ENCODE data around the gene PXDN. TPM values are rescaled to one million over a fixed set of nuclear protein-coding genes. Genes with fewer than 3 reads are reported as not detected.
"Not testable (repeated sequence)": the region's sequence is repeated elsewhere in the genome, so short reads cannot be mapped to it uniquely, and the experiment has no call there.

Gene PXDN
- total RNA-seq, 1 donor from 2014 or later: 206 TPM

GRCh38 chr2:1685957-1686783 is 58.1 kb downstream of the PXDN start:
- no peak for DNase-seq (ENCODE audit: low spot score)

- no peak for DNase-seq (ENCODE audit: low spot score)
Measured at GRCh38 chr2:1685078-1685956, 59.0 kb downstream of the PXDN start.

DNA sequence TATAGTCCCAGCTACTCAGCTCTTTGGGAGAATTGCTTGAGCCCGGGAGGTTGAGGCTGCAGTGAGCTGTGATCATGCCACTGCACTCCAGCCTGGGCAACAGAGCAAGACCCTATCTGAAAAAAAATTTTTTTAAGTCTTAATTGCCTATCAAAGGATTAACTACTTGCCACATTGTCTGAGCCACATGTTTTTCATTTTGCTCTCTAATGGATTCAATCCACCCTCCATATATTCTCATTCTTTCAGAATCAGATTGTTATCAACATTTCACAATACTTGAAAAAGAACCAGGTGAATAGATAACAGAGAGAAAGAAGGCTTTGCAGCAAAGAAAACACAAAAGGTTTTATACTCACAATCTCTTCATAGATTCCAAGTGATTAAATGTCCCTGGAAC is 61.0 kb downstream of the PXDN start:
- no peak for DNase-seq (ENCODE audit: low spot score)

GRCh38 chr2:1682181-1682440 is 62.2 kb downstream of the PXDN start:
- peak; percentile 94 for DNase-seq (ENCODE audit: low spot score)

GRCh38 chr2:1681323-1682180 is 62.8 kb downstream of the PXDN start:
- DNase-seq (ENCODE audit: low spot score): no peak

DNA sequence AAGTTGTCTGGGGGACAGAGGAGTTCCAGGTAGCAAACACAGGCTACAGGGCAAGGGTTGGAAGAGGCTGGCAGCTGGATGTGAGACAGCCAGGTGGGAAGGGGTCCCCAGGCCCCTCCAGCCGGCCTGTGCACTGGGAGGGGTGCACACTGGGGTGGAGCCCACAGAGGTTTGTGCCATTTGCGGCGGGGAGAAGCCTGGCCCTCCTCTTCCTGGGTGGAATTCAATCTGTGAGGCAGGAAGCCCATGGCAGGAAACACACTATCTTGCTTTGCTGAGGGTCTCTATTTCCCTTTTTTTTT is 63.3 kb downstream of the PXDN start:
- DNase-seq (ENCODE audit: low spot score): no peak

DNA sequence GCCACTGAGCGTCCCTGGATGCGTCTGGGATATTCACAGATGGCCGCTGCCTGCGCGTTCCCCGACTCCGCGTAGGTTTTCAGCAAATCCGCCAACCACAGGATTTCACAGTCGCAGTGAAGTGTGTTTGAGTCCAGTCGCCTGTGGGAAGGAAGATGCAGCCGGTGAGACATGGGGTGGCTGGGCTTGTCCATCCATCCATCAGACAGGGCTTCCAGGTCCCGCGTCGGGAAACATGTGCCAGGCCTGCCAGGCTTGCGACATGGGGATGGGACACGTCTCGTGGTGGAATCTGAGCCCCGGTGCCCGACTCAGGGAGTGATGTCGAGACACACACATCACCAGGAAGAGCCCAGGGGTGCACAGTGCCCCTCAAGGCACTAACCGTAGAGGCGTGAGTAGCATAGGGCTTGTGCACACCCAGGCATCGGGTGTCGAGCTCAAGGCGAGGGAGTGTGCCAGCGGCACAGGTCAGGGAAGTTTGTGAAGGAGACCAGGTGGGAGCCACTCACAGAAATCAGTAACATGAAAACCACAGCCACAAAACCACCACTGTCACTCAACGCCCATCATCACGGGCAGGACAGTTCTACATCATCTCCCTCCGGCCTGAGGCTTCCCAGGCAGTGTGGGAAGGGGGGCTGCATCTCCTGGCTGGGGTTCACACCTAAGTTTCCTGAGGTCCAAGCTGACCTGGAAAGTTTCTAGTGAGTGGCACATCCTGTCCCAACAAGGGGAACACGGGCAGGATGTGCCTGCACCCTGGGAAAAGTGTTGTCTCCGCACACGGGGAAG is 63.9 kb downstream of the PXDN start:
- no peak for DNase-seq (ENCODE audit: low spot score)

- DNase-seq (ENCODE audit: low spot score): not testable (repeated sequence)
Measured at GRCh38 chr2:1679488-1680039, 64.8 kb downstream of the PXDN start.

DNA sequence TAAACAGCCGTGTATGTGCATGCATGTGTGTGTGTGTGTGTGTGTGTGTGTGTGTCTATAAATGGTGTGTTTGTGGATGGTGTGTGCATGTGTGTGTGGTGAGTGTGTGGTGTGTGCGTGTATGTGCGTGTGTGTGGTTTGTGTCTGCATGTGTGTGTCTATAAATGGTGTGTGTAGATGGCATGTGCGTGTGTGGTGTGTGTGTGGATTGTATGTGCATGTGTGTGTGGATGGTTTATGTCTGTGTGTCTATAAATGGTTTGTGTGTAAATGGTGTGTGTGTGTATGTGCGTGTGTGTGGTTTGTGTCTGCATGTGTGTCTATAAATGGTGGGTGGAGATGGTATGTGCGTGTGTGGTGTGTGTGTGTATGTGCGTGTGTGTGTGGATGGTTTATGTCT is 65.2 kb downstream of the PXDN start:
- DNase-seq (ENCODE audit: low spot score): not testable (repeated sequence)

DNA sequence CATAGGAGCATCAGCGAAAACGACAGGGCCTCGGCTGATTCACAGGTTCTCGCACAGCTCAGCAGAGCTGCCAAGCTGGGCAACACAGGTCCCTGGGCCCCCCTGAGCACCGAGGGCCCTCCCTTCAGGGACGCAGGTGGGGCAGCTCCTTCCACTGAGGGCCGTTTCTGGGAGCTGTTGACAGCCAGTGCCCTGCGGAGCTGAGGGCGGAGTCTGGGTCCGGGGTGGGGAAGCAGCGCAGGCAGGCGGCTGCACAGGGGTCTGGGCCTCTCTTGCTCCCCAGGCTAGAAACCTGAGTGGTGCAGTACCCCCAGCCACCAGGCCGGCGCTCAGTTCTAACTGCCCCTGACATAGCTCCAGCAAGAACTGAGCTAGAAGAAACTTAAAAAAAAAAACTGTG is 65.7 kb downstream of the PXDN start:
- DNase-seq (ENCODE audit: low spot score): no peak

DNA sequence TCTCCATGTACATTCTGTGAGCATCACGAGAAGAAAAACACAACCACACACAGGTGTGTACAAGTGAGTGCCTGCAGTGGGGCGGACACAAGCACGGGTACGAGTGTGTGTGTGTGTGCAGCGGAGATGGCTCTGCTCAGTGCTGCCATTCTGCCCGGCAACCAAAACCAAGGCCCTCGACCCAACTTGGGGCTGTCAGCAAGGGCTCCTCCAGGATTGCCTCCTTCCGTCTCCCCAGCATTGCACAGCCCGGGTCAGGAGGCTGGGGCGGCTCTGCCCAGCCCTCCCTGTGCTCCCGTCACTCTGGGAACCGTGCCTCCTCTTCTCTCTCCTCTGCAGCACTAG is 66.5 kb downstream of the PXDN start:
- DNase-seq (ENCODE audit: low spot score): no peak

DNA sequence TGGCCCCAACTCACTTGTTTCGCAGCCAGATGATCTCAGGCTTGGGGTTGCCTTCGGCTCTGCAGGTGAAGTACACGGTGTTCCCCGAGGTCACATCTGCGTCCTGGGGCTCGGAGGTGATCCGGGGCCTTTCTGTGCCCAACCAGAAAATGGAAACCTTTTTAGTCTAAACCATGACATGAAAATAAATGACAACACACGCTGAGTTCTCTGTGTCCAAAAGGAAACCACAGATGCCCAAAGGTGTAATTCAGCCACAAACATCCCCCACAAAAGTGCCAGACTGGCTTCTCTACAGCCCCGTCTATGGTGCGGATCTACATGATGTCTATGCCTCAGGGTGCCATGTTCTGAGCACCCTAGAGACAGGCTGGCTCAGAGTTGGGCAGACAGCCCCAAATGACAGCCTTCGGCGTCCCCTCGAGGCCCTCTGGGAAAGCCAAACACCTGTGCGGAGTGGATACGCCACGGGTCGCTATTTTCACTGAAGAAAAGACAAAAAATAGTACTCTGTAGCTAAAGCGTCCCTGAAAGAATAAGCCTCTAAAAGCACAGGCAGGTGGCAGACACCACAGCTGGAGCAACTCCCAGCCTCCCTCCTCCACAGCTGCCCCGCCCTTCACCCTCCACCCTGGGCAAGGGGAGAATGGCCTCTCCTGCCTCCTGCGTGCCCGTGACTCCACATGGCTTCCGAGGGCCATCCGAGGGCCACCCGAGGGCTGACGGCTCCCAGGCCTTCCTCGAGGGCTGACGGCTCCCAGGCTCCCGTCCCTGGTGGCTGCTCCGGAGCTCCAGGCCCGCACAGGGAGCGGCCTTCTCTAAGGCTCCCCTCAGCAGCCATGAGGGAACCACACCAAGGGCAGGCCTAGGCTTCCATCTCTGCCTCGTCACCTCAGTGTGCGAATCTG is 67.1 kb downstream of the PXDN start:
- no peak for DNase-seq (ENCODE audit: low spot score)

DNA sequence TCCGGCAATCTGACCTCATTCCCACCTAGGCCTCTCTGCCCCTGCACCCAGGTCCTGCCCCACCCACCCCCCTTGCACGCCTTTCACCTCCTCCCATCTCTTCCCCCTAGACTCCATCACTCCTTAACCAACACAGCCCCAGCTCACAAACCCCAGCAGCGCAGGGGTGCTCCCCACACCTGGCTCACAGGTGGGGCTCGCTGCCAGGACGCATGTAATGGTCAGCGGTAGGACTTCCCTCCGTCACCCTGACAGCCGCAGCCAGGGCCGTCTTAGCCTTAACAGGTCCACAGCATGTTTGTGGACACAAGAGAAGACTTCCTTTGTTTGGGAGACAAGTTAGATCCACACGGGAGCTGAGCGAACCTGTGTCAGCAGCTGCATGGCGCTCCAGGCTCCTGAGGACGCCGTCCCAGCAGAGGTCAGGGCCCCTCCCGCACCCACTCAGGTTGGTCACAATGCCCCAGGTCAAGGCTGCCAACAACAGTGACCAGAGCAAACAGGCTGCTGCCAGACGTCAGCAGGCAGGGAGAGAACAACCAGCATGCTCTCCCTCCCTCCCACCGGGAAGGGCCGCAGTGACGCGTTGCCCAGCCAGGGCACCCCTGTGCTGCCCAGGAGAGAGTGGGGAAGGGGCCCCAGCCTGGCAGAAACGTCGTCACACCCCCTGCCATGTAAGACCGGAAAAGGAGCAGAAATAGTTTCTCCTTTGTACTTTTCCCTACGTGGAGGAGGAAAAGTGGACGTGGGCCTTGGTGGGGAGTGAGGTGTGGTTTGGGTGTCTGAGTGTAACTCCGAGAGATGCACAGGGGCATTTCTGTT is 68.0 kb downstream of the PXDN start:
- DNase-seq (ENCODE audit: low spot score): no peak

GRCh38 chr2:1675633-1676032 is 68.7 kb downstream of the PXDN start:
- peak; percentile 18 for DNase-seq (ENCODE audit: low spot score)

DNA sequence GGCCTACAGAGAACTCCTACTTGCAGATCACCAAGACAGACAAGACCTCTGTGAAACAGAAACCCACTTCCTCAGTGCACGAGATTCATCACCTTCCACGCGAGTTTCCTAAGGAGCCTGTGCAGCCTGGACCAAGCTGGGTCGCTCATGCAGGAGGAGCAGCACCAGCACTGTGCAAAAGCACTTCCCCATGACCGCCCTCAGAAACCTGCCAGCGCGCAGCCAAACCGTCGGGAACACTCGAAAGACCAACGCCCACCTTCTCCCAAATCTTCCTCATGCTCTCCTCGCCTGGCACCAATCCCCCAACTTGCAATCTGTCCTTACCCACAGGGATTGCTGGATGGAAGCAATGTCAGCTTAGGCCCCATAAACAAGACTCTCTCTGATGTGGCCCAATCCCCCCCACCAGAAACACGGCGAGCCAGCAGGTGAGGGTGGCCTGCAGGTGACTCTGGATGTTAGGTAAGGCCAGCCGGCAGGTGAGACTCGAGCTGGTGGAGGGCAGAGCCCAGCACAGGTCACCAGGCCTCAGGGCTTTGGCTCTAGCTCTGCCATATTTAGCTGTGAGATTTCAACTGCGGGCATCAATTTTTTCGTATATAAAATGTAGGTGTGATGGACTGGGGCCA is 69.4 kb downstream of the PXDN start:
- DNase-seq (ENCODE audit: low spot score): no peak

GRCh38 chr2:1674276-1674675 is 70.0 kb downstream of the PXDN start:
- no peak for DNase-seq (ENCODE audit: low spot score)

- no peak for DNase-seq (ENCODE audit: low spot score)
Measured at GRCh38 chr2:1673160-1673944, 71.0 kb downstream of the PXDN start.

DNA sequence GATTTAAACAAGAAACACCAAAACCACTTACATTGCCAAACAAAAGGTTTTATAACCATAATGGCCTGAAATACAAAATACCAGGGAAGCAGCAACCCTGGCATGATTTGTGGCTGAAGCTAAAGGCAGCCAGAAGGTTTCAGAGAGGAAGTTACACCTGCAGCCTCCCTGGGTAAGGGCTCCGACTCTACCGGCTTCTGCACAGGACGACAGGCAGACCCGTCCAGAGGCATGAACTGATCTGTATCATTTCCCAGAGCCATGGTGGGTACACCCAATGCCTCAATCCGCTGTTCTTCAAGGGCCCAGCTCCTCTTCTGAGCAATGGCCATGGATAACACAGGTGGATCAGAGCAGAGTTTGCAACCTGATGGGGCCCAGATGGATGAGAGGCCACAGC is 71.6 kb downstream of the PXDN start:
- DNase-seq (ENCODE audit: low spot score): no peak
